GM18951 (cell line): ENCODE data around the gene TBCK.

Experiments used
- POLR2A ChIP-seq: IDR thresholded peaks from 4 replicates; pipeline ENCODE4 v1.6.1; 2011; ENCODE audit warnings: mild to moderate bottlenecking; ENCODE audit not compliant: insufficient read length, insufficient read depth; ENCODE audit errors: extremely low read depth
- in situ Hi-C: fragments of 300-500 bp; cut with MboI; formaldehyde crosslinking; loops from one replicate; pipeline ENCODE4 v1.12.0; 2022; ENCODE audit warnings: low sequenced_read_pairs, mixed read lengths, inconsistent platforms; ENCODE audit not compliant: unreplicated experiment

Gene TBCK

DNA sequence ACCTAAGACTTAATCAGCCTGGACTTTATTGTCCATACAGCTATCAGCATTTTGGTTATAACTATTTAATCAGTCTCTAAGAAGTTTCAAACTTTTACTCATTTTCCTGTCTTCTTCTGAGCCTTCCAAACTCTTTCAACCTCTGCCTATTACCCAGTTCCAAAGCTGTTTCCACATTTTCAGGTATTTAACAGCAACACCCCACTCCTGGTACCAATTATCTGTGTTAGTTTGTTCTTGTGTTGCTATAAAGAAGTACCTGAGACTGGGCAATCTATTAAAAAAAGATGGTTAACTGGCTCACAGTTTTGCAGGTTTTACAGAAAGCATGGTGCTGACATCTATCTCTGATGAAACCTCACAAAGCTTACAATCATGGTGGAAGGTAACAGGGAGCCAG, 225.2 kb downstream of the TBCK start:
- TF ChIP-seq POLR2A, result no peak

DNA sequence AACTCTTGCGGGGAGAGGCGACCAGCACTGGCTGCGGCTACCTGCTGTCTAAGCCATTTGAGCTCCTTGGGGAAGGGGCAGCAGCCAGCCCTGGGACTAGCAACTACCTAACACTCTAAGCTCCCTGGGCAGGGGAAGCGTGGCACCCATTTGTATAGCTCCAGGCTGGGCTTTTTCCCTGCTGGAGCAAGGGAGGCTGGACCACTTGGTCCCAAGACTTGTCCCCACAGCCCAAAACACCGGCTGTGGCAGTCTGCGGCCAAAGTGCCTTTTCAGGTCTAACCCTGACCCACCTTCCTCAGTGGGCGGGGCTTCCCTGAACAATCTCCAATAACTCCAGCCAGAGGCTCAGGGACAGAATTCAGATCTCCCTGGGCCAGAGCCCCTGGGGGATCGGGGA, 232.9 kb downstream of the TBCK start:
- in situ Hi-C loops, result no loop called here
- no peak for TF ChIP-seq POLR2A

More for the DNA sequence above, 225.2 kb downstream of the TBCK start:
- in situ Hi-C loops, result no loop called here

DNA sequence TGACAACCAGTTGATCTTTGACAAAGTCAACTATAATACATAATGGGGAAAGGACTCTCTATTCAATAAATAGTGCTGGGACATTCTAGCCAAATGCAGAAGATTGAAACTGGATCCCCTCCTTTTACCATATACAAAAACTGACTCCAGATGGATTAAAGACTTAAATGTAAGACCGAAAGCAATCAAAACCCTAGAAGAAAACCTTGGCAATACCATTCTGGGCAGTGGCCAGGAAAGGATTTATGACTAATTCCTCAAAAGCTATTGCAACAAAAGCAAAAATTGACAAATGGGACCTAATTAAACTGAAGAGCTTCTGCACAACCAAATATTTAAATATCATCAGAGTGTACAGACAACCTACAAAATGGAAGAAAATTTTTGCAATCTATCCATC, 235.6 kb downstream of the TBCK start:
- in situ Hi-C loops, result no loop called here

DNA sequence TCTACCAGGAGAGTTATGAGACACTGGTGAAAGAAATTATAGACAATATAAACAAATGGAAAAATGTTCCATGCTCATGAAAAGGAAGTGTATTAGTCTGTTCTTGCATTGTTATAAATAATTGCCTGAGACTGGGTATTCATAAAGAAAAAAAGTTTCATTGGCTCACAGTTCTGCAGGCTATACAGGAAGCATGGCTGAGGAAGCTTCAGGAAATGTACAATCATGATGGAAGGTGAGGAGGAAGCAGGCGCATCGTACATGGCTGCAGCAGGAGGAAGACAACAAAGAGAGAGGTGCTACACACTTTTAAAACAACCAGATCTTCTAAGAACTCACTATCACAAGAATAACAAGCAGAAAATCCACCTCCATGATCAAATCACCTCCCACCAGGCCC, 236.4 kb downstream of the TBCK start:
- no peak for TF ChIP-seq POLR2A

More for the DNA sequence above, 235.6 kb downstream of the TBCK start:
- TF ChIP-seq POLR2A, result no peak

GRCh38 chr4:106065018-106065417, 251.0 kb downstream of the TBCK start:
- in situ Hi-C loops, result no loop called here

More for the DNA sequence above, 236.4 kb downstream of the TBCK start:
- in situ Hi-C loops, result no loop called here

GRCh38 chr4:106063009-106063408, 253.0 kb downstream of the TBCK start:
- in situ Hi-C loops, result no loop called here
- no peak for TF ChIP-seq POLR2A

More at GRCh38 chr4:106065018-106065417, 251.0 kb downstream of the TBCK start:
- TF ChIP-seq POLR2A, result no peak

- in situ Hi-C loops, result no loop called here
- no peak for TF ChIP-seq POLR2A
Observed at GRCh38 chr4:106062452-106062875, 253.5 kb downstream of the TBCK start.

- TF ChIP-seq POLR2A, result no peak
- in situ Hi-C loops, result no loop called here
Observed at GRCh38 chr4:106058921-106059320, 257.1 kb downstream of the TBCK start.

DNA sequence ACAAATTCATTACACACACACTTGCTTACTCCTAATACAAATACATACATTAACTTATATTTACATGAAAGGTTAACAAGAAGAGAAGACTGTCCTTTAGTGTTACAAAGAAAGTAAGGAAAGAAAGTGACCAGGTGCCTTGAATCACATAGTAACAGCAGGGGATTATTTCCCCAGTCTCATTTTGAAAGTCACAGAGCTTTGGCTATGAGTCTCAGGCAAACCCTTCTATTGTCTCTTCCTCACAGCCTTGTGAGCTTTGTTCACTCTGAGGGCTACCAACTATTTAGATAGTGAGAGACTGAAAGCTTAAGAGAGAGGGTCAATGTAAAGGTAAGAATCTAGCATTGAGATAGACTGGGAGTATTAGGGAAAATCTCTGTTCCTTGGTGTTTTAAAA, 259.1 kb downstream of the TBCK start:
- no peak for TF ChIP-seq POLR2A
- in situ Hi-C loops, result no loop called here

DNA sequence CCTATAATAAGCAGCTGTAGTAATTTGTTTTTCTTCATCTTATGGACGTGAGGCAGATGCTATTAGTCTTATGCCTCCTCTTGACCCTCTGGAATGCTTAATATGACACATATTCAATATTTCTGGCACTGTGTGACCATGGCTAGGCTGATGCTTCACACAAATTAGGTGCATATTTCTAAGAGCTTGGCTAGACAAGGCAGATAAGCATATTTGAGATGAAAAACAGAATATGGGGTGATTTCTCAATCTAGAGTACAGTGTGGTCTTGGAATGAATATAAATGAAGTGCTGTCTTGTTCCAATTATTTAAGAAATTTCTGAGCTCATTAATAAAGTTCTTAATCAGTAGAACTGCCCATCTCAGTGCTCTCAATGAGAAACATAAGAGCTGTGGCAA, 264.5 kb downstream of the TBCK start:
- in situ Hi-C loops, result no loop called here
- no peak for TF ChIP-seq POLR2A

- in situ Hi-C loops, result no loop called here
- no peak for TF ChIP-seq POLR2A
Observed at GRCh38 chr4:106049490-106049889, 266.5 kb downstream of the TBCK start.

- TF ChIP-seq POLR2A, result no peak
- in situ Hi-C loops, result no loop called here
Observed at GRCh38 chr4:106048250-106048971, 267.6 kb downstream of the TBCK start.

- in situ Hi-C loops, result no loop called here
- no peak for TF ChIP-seq POLR2A
Observed at GRCh38 chr4:106046083-106046482, 269.9 kb downstream of the TBCK start.

GRCh38 chr4:106041294-106042002, 274.6 kb downstream of the TBCK start:
- in situ Hi-C loops, result no loop called here
- TF ChIP-seq POLR2A, result no peak
